ENCODE data around the gene CBARP. TPM values are rescaled to one million over a fixed set of nuclear protein-coding genes. Genes with fewer than 3 reads are reported as not detected.

CBARP gene
- total RNA-seq, result 0.09 TPM
- 0.37 TPM for polyA plus RNA-seq
- long read RNA-seq, donor 1, partial matches to known transcripts, result 19 of 19 reads
- long read RNA-seq, donor 1, other reads (novel, unspliced or antisense), result 0 of 19 reads
- long read RNA-seq, donor 2, partial matches to known transcripts, result 891 of 921 reads
- long read RNA-seq, donor 2, other reads (novel, unspliced or antisense), result 30 of 921 reads
- long read RNA-seq, donor 3, partial matches to known transcripts, result 309 of 315 reads
- long read RNA-seq, donor 3, other reads (novel, unspliced or antisense), result 6 of 315 reads
- long read RNA-seq, donor 4, partial matches to known transcripts, result 1,525 of 1,869 reads
- long read RNA-seq, donor 4, other reads (novel, unspliced or antisense), result 344 of 1,869 reads
- long read RNA-seq, donor 5, full-length matches to known transcripts, result 1 of 1 reads
- long read RNA-seq, donor 5, partial matches to known transcripts, result 0 of 1 reads
- long read RNA-seq, donor 5, other reads (novel, unspliced or antisense), result 0 of 1 reads
- long read RNA-seq, donor 6, partial matches to known transcripts, result 639 of 991 reads
- long read RNA-seq, donor 6, other reads (novel, unspliced or antisense), result 352 of 991 reads
- long read RNA-seq, donor 7, partial matches to known transcripts, result 348 of 355 reads
- long read RNA-seq, donor 7, other reads (novel, unspliced or antisense), result 7 of 355 reads
- long read RNA-seq, donor 8, partial matches to known transcripts, result 113 of 113 reads
- long read RNA-seq, donor 8, other reads (novel, unspliced or antisense), result 0 of 113 reads
- long read RNA-seq, donor 9, result 0 reads
- long read RNA-seq, donor 10, result 0 reads

- no peak for DNase-seq (ENCODE audit: low read depth in 6 of 9, low spot score in 9 of 9)
- peaks cover 0 to 11% of the 10 kb centered on the region in 2 donors for H3K9me3 ChIP-seq (ENCODE audit: control insufficient read depth in 2 of 2, insufficient read depth in 1 of 2, low read length in 1 of 2)
- peaks cover 52 to 65% of the 10 kb centered on the region in 2 donors for H3K27me3 ChIP-seq (ENCODE audit: control insufficient read depth in 2 of 2, insufficient read depth in 1 of 2, low read length in 1 of 2)
- H3K4me1 ChIP-seq (ENCODE audit: control insufficient read depth in 2 of 2, insufficient read depth in 2 of 2, low read length in 2 of 2), result peaks cover 22 to 31% of the 10 kb centered on the region in 2 donors
- peak within 1 kb of the TSS; percentile 16 to 53 for H3K4me3 ChIP-seq (ENCODE audit: low read length in 2 of 2)
- no peaks in the 10 kb centered on the region for H3K36me3 ChIP-seq (ENCODE audit: control insufficient read depth in 2 of 2, insufficient read depth in 2 of 2, low read length in 1 of 2)
- no peak within 1 kb of the TSS for H3K27ac ChIP-seq (ENCODE audit: low read depth in 1 of 2, low read length in 1 of 2)
- under 1% methylated on average over 86 of the region's 87 CpGs for WGBS
These were observed at the start of gene CBARP for GRCh38 chr19:1237754-1238368. Gene CBARP (minus strand): TSS chr19:1238005. CDS start chr19:1236100, 1,905 bp downstream.

DNA sequence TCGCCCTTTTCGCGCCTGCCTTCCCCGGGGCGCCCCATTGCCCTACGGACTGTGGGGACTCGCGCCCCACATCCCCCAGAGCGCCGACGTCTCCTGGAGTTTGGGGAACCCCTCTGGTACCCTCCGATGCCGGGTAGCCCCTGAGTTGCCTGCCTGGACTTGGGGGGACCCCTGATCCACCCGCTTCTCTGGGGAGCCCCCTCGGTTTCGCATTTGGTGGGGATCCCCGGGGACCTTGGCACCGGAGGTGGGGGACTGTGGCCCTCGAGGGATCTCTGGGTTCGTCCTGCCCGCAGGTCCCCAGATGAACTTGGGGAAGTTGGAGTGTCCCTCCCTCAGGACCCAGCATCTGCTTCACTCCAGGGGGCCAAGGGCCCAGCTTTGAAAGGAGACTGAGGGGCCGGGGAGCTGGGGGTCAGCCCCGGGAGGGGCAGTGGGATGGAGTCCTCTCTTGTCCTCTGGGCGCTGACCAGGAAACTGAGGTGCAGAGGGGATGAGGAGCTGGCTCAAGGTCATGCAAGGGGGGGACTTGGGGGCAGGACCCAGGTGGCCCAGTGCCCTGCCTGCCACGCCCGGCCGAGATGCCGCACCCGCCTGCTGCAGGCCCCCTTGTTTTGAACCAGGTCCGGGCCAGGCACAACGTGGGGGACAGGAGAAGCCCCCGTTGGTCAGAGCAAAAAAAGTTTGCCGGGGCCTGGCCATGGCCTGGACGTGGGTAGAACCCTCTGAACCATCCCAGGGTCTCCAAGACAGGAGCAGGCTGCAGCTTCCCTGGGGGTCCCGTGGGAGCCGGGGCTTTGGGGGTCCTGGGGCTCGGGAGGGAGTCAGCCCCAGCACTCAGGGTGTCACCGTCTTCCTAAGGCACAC is 48.9 kb upstream of the CBARP start:
- WGBS, result 50% methylated on average over 38 of the region's 38 CpGs
- peaks cover 0 to 7% of the 10 kb centered on the region in 2 donors for H3K9me3 ChIP-seq (ENCODE audit: control insufficient read depth in 2 of 2, insufficient read depth in 1 of 2, low read length in 1 of 2)
- no peak for DNase-seq (ENCODE audit: low read depth in 6 of 9, low spot score in 9 of 9)
- H3K27me3 ChIP-seq (ENCODE audit: control insufficient read depth in 2 of 2, insufficient read depth in 1 of 2, low read length in 1 of 2), result peaks cover 63 to 85% of the 10 kb centered on the region in 2 donors
- H3K4me1 ChIP-seq (ENCODE audit: control insufficient read depth in 2 of 2, insufficient read depth in 2 of 2, low read length in 2 of 2), result no peaks in the 10 kb centered on the region
- no peaks in the 10 kb centered on the region for H3K36me3 ChIP-seq (ENCODE audit: control insufficient read depth in 2 of 2, insufficient read depth in 2 of 2, low read length in 1 of 2)
- H3K4me3 ChIP-seq (ENCODE audit: low read length in 2 of 2), result peak overlapping the region in 1 of 2 donors; percentile 34
- no peak overlapping the region for H3K27ac ChIP-seq (ENCODE audit: low read depth in 1 of 2, low read length in 1 of 2)

- no peak for DNase-seq (ENCODE audit: low read depth in 6 of 9, low spot score in 9 of 9)
- no peaks in the 10 kb centered on the region for H3K36me3 ChIP-seq (ENCODE audit: control insufficient read depth in 2 of 2, insufficient read depth in 2 of 2, low read length in 1 of 2)
- H3K27ac ChIP-seq (ENCODE audit: low read depth in 1 of 2, low read length in 1 of 2), result no peak within 1 kb of the TSS
- peaks cover 63 to 76% of the 10 kb centered on the region in 2 donors for H3K27me3 ChIP-seq (ENCODE audit: control insufficient read depth in 2 of 2, insufficient read depth in 1 of 2, low read length in 1 of 2)
- no peaks in the 10 kb centered on the region for H3K4me1 ChIP-seq (ENCODE audit: control insufficient read depth in 2 of 2, insufficient read depth in 2 of 2, low read length in 2 of 2)
- peaks cover 0 to 7% of the 10 kb centered on the region in 2 donors for H3K9me3 ChIP-seq (ENCODE audit: control insufficient read depth in 2 of 2, insufficient read depth in 1 of 2, low read length in 1 of 2)
- peak within 1 kb of the TSS in 1 of 2 donors; percentile 34 for H3K4me3 ChIP-seq (ENCODE audit: low read length in 2 of 2)
- WGBS, result 1% methylated on average over 112 of the region's 113 CpGs
These were observed 48.0 kb upstream of the CBARP start, which contains the start of gene EFNA2 for GRCh38 chr19:1285737-1286360. Gene EFNA2 (plus strand): TSS chr19:1285873. CDS start chr19:1286169, 296 bp downstream.

DNA sequence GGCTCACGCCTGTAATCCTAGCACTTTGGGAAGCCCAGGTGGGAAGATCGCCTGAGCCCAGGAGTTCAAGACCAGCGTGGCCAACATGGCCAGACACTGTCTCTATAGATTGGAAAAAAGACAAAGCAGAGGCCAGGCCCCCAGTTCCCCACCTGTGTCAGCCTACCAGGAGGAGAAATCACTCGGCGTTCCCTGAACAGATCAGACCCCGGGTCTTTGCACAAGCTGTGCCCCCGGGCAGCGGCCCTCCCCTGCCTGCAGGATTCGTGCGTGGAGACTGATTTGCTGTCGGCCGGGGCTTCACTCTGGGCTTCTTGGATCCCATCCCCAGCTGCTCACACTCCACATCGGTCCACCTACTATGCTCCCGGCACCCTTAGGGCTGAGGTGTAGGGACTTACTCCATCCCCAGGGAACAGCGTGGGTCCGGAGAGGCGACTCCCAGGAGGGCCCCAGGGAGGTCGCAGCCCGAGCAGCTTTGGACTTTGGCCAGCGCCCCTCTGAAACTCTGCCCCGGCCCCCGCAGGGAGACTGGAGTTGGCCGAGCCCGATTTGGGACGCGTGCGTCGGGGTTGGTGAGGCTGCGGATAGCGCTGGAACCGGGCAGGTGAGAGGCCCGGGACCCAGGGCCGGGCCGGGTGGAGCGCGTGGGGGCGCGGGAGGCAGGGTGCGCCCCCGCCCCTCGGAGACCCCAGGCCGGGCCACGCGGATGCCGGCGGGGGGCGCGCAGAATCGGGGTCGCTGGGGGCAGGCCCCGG is 47.4 kb upstream of the CBARP start:
- Histone ChIP-seq H3K4me1 (ENCODE audit: control insufficient read depth in 2 of 2, insufficient read depth in 2 of 2, low read length in 2 of 2) (no peaks in the 10 kb centered on the region), H3K9me3 (ENCODE audit: control insufficient read depth in 2 of 2, insufficient read depth in 1 of 2, low read length in 1 of 2) (peaks cover 0 to 7% of the 10 kb centered on the region in 2 donors)
- DNase-seq (ENCODE audit: low read depth in 6 of 9, low spot score in 9 of 9), result no peak

GRCh38 chr19:1284293-1284978 is 46.6 kb upstream of the CBARP start:
- no peak overlapping the region for H3K4me3 ChIP-seq (ENCODE audit: low read length in 2 of 2)
- H3K36me3 ChIP-seq (ENCODE audit: control insufficient read depth in 2 of 2, insufficient read depth in 2 of 2, low read length in 1 of 2), result peaks cover under 1 to 2% of the 10 kb centered on the region in 2 donors
- no peak for DNase-seq (ENCODE audit: low read depth in 6 of 9, low spot score in 9 of 9)
- 79% methylated on average over 20 of the region's 20 CpGs for WGBS
- H3K4me1 ChIP-seq (ENCODE audit: control insufficient read depth in 2 of 2, insufficient read depth in 2 of 2, low read length in 2 of 2), result no peaks in the 10 kb centered on the region
- peaks cover 62 to 63% of the 10 kb centered on the region in 2 donors for H3K27me3 ChIP-seq (ENCODE audit: control insufficient read depth in 2 of 2, insufficient read depth in 1 of 2, low read length in 1 of 2)
- H3K27ac ChIP-seq (ENCODE audit: low read depth in 1 of 2, low read length in 1 of 2), result no peak overlapping the region
- H3K9me3 ChIP-seq (ENCODE audit: control insufficient read depth in 2 of 2, insufficient read depth in 1 of 2, low read length in 1 of 2), result peaks cover 0 to 7% of the 10 kb centered on the region in 2 donors

More for the DNA sequence above, 47.4 kb upstream of the CBARP start:
- Histone ChIP-seq H3K27ac (ENCODE audit: low read depth in 1 of 2, low read length in 1 of 2) (no peak overlapping the region), H3K36me3 (ENCODE audit: control insufficient read depth in 2 of 2, insufficient read depth in 2 of 2, low read length in 1 of 2) (no peaks in the 10 kb centered on the region), H3K4me3 (ENCODE audit: low read length in 2 of 2) (no peak overlapping the region), H3K27me3 (ENCODE audit: control insufficient read depth in 2 of 2, insufficient read depth in 1 of 2, low read length in 1 of 2) (peaks cover 63 to 69% of the 10 kb centered on the region in 2 donors)
- 23% methylated on average over 51 of the region's 51 CpGs for WGBS

DNA sequence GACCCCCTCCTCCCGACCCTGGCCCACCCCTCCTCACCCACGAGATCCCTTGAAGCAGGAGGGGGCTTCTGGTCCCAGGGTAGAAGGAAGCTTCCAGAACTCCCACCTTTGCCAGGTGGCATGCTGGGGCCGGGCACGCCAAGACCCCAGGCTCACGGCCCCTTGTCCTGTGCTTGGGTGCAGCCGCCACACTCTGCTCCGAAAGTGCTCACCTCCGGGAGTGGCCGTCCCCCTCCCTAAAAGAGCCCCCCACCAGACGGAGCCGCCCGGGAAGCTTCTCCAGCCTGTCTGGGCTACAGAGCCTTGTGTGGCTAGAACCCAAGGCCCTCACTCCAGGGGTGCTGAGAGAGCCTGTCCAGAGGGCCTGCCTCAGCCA is 46.1 kb upstream of the CBARP start:
- Histone ChIP-seq H3K27me3 (ENCODE audit: control insufficient read depth in 2 of 2, insufficient read depth in 1 of 2, low read length in 1 of 2) (peaks cover 56 to 58% of the 10 kb centered on the region in 2 donors), H3K36me3 (ENCODE audit: control insufficient read depth in 2 of 2, insufficient read depth in 2 of 2, low read length in 1 of 2) (peaks cover 6 to 8% of the 10 kb centered on the region in 2 donors), H3K9me3 (ENCODE audit: control insufficient read depth in 2 of 2, insufficient read depth in 1 of 2, low read length in 1 of 2) (peaks cover 0 to 7% of the 10 kb centered on the region in 2 donors), H3K4me3 (ENCODE audit: low read length in 2 of 2) (no peak overlapping the region), H3K27ac (ENCODE audit: low read depth in 1 of 2, low read length in 1 of 2) (no peak overlapping the region), H3K4me1 (ENCODE audit: control insufficient read depth in 2 of 2, insufficient read depth in 2 of 2, low read length in 2 of 2) (no peaks in the 10 kb centered on the region)
- no peak for DNase-seq (ENCODE audit: low read depth in 6 of 9, low spot score in 9 of 9)
- 86% methylated on average over 12 of the region's 12 CpGs for WGBS

DNA sequence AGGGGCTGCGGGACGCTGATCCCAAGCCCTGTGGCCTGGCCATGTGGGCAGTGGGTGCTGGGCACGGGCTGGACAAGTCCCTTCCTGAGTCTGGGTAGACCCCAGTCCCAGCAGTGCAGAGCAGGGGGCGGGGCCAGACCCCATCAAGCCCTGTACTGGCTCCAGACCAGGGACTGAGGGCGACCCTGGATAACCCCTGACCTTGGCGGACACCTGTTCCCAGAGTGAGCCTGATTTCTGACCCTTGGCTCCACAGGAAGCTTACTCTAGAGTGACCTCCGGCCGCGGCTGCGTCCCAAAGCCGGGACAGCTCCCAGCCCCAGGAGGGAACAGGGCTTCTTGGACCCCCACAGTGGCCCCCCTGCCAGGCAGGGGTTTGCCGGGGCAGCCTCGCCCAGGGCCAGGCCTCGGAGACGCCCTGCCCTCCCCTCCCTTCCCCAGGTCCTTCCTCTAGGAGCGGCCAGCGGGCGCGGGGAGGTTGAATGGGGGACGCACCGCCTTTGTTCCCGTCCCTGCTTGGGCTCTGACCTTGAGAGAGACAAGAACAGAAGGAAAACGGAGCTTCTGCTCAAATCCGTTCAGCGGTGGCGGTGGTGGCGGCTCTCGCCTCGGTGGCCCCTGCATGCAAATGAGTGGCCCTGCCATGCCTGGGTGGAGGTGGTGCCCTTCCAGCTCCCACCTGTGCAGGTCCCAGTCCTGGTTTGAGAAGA is 45.6 kb upstream of the CBARP start:
- Histone ChIP-seq H3K27me3 (ENCODE audit: control insufficient read depth in 2 of 2, insufficient read depth in 1 of 2, low read length in 1 of 2) (peaks cover 51 to 53% of the 10 kb centered on the region in 2 donors), H3K27ac (ENCODE audit: low read depth in 1 of 2, low read length in 1 of 2) (no peak overlapping the region), H3K4me1 (ENCODE audit: control insufficient read depth in 2 of 2, insufficient read depth in 2 of 2, low read length in 2 of 2) (no peaks in the 10 kb centered on the region), H3K36me3 (ENCODE audit: control insufficient read depth in 2 of 2, insufficient read depth in 2 of 2, low read length in 1 of 2) (peaks cover 11 to 13% of the 10 kb centered on the region in 2 donors), H3K9me3 (ENCODE audit: control insufficient read depth in 2 of 2, insufficient read depth in 1 of 2, low read length in 1 of 2) (peaks cover 0 to 7% of the 10 kb centered on the region in 2 donors), H3K4me3 (ENCODE audit: low read length in 2 of 2) (no peak overlapping the region)
- DNase-seq (ENCODE audit: low read depth in 6 of 9, low spot score in 9 of 9), result no peak
- WGBS, result 84% methylated on average over 29 of the region's 29 CpGs
